ENCODE data around the gene NRIP3. TPM values are rescaled to one million over a fixed set of nuclear protein-coding genes. Genes with fewer than 3 reads are reported as not detected.

Gene NRIP3
- polyA plus RNA-seq, 1 experiment, result 12.3 TPM

GRCh38 chr11:9008661-9009060 lies 4.9 kb upstream of the NRIP3 start:
- POLR2A ChIA-PET, result no interaction called here
- no peak for TF ChIP-seq CTCF (IDR thresholded peaks at IDR 0.05; ENCODE audit: low read depth, low read length)
- Histone ChIP-seq H3K9me3 (ENCODE audit: control insufficient read depth, insufficient read depth, low read length) (peaks cover 3% of the 10 kb centered on the region; the same call in 1 of the 2 replicates), H3K4me3 (ENCODE audit: low read depth, low read length) (no peak overlapping the region), H3K27me3 (ENCODE audit: control insufficient read depth, insufficient read depth, low read length) (peaks cover 26% of the 10 kb centered on the region), H3K27ac (ENCODE audit: low read depth, low read length) (no peak overlapping the region)
- CTCF ChIA-PET, result interaction anchor here (1.0 kb wide), 1 partner anchor 129 kb away, joined by 4 read pairs; no protein-coding TSS in a partner anchor
- no peak for DNase-seq (ENCODE audit: low read depth, low spot score)

GRCh38 chr11:9008011-9008550 lies 4.3 kb upstream of the NRIP3 start:
- no peak overlapping the region for H3K4me3 ChIP-seq (ENCODE audit: low read depth, low read length)
- H3K27ac ChIP-seq (ENCODE audit: low read depth, low read length), result no peak overlapping the region
- ChIA-PET POLR2A (no interaction called here), CTCF (interaction anchor here (1.0 kb wide), 1 partner anchor 129 kb away, joined by 4 read pairs; no protein-coding TSS in a partner anchor)
- peaks cover 27% of the 10 kb centered on the region for H3K27me3 ChIP-seq (ENCODE audit: control insufficient read depth, insufficient read depth, low read length)
- no peak for TF ChIP-seq CTCF (IDR thresholded peaks at IDR 0.05; ENCODE audit: low read depth, low read length)
- peaks cover 3% of the 10 kb centered on the region; the same call in 1 of the 2 replicates for H3K9me3 ChIP-seq (ENCODE audit: control insufficient read depth, insufficient read depth, low read length)
- no peak for DNase-seq (ENCODE audit: low read depth, low spot score)

- Histone ChIP-seq H3K9me3 (ENCODE audit: control insufficient read depth, insufficient read depth, low read length) (peaks cover 3% of the 10 kb centered on the region; the same call in 1 of the 2 replicates), H3K27me3 (ENCODE audit: control insufficient read depth, insufficient read depth, low read length) (peaks cover 27% of the 10 kb centered on the region), H3K4me3 (ENCODE audit: low read depth, low read length) (no peak overlapping the region), H3K27ac (ENCODE audit: low read depth, low read length) (no peak overlapping the region)
- CTCF ChIA-PET, result interaction anchor here (2.9 kb wide), 1 partner anchor 11 kb away, joined by 16 read pairs; no protein-coding TSS in a partner anchor
- no peak for TF ChIP-seq CTCF (IDR thresholded peaks at IDR 0.05; ENCODE audit: low read depth, low read length)
- POLR2A ChIA-PET, result interaction anchor here (0.7 kb wide), 1 partner anchor 204 kb away, joined by 3 read pairs; no protein-coding TSS in a partner anchor
- DNase-seq (ENCODE audit: low read depth, low spot score), result no peak
Observed at GRCh38 chr11:9005087-9005486, 1.3 kb upstream of the NRIP3 start.

- POLR2A ChIA-PET, result interaction anchor here (0.6 to 1.2 kb wide), 4 partner anchors 13 to 40 kb away, joined by 3 to 6 read pairs (median 3); partner anchors contain the start of gene TMEM9B
- CTCF ChIA-PET, result interaction anchor here (1.0 to 1.1 kb wide), 2 partner anchors 12 to 134 kb away, joined by 3 read pairs; no protein-coding TSS in a partner anchor
- Histone ChIP-seq H3K9me3 (ENCODE audit: control insufficient read depth, insufficient read depth, low read length) (peaks cover 3% of the 10 kb centered on the region; the same call in 1 of the 2 replicates), H3K27ac (ENCODE audit: low read depth, low read length) (no peak overlapping the region), H3K27me3 (ENCODE audit: control insufficient read depth, insufficient read depth, low read length) (peaks cover 27% of the 10 kb centered on the region), H3K4me3 (ENCODE audit: low read depth, low read length) (peak overlapping the region; percentile 62)
- TF ChIP-seq CTCF (IDR thresholded peaks at IDR 0.05; ENCODE audit: low read depth, low read length), result no peak
- DNase-seq (ENCODE audit: low read depth, low spot score), result no peak
Observed at GRCh38 chr11:9004183-9004926, 554 bp upstream of the NRIP3 start.
